Esophagus muscularis mucosa (tissue), 3 donors: ENCODE data around the gene RELCH.

Experiments used
- CTCF ChIP-seq, 3 experiments: fragments of 200-600 bp in 2 of 3; fragments of 450-650 bp in 1 of 3; sonication (generic) in 2 of 3; IDR thresholded peaks; one replicate each; pipeline ENCODE4 v1.5.1; 2017 to 2019; ENCODE audit warnings: antibody characterized with exemption in 3 of 3, mild to moderate bottlenecking in 2 of 3, moderate library complexity in 1 of 3
- POLR2A ChIP-seq: fragments of 450-650 bp; IDR thresholded peaks from one replicate; pipeline ENCODE4 v1.6.1; 2017; ENCODE audit warnings: antibody characterized with exemption, moderate library complexity, mild to moderate bottlenecking, low read depth

GRCh38 chr18:62157843-62158242, 29.2 kb upstream of the RELCH start:
- TF ChIP-seq CTCF (IDR thresholded peaks at IDR 0.05) (no peak), POLR2A (no peak)
